ENCODE measurements around the gene DALRD3.
A peak's percentile ranks its signal among the peaks of the same experiment; 100 is the strongest.

DALRD3 gene

GRCh38 chr3:48989796-48990635 lies 28.4 kb downstream of the DALRD3 start, which contains the start of gene P4HTM:
P4HTM (plus strand) TSS chr3:48990241; CDS start chr3:48990257, 16 bp downstream.
- in situ Hi-C loops (cut with MboI; ENCODE audit: low pct_unique_long_range_greater_than_20kb, low sequenced_read_pairs, unreplicated experiment) = no loop called here
- DNase-seq (ENCODE audit: low spot score) = peak; percentile 83
- peak; percentile 24 for TF ChIP-seq CTCF (IDR thresholded peaks at IDR 0.05; ENCODE audit: extremely low read depth, insufficient read depth, missing control alignments)

GRCh38 chr3:48989126-48989795 lies 29.1 kb downstream of the DALRD3 start:
- in situ Hi-C loops (cut with MboI; ENCODE audit: low pct_unique_long_range_greater_than_20kb, low sequenced_read_pairs, unreplicated experiment) = no loop called here
- DNase-seq (ENCODE audit: low spot score) = no peak
- TF ChIP-seq CTCF (IDR thresholded peaks at IDR 0.05; ENCODE audit: extremely low read depth, insufficient read depth, missing control alignments) = no peak

- TF ChIP-seq CTCF (IDR thresholded peaks at IDR 0.05; ENCODE audit: extremely low read depth, insufficient read depth, missing control alignments) = no peak
- DNase-seq (ENCODE audit: low spot score) = no peak
- in situ Hi-C loops (cut with MboI; ENCODE audit: low pct_unique_long_range_greater_than_20kb, low sequenced_read_pairs, unreplicated experiment) = no loop called here
These were observed 32.5 kb downstream of the DALRD3 start for GRCh38 chr3:48985831-48986376.

- no peak for DNase-seq (ENCODE audit: low spot score)
- no peak for TF ChIP-seq CTCF (IDR thresholded peaks at IDR 0.05; ENCODE audit: extremely low read depth, insufficient read depth, missing control alignments)
- in situ Hi-C loops (cut with MboI; ENCODE audit: low pct_unique_long_range_greater_than_20kb, low sequenced_read_pairs, unreplicated experiment) = no loop called here
These were observed 33.7 kb downstream of the DALRD3 start for GRCh38 chr3:48984663-48985062.

- no peak for TF ChIP-seq CTCF (IDR thresholded peaks at IDR 0.05; ENCODE audit: extremely low read depth, insufficient read depth, missing control alignments)
- in situ Hi-C loops (cut with MboI; ENCODE audit: low pct_unique_long_range_greater_than_20kb, low sequenced_read_pairs, unreplicated experiment) = no loop called here
- DNase-seq (ENCODE audit: low spot score) = no peak
These were observed 35.3 kb downstream of the DALRD3 start for GRCh38 chr3:48983096-48983495.

- in situ Hi-C loops (cut with MboI; ENCODE audit: low pct_unique_long_range_greater_than_20kb, low sequenced_read_pairs, unreplicated experiment) = no loop called here
- TF ChIP-seq CTCF (IDR thresholded peaks at IDR 0.05; ENCODE audit: extremely low read depth, insufficient read depth, missing control alignments) = no peak
- DNase-seq (ENCODE audit: low spot score) = no peak
These were observed 35.7 kb downstream of the DALRD3 start for GRCh38 chr3:48982686-48983085.
